ENCODE data around the gene NFS1.
"Not testable (repeated sequence)": the region's sequence is repeated elsewhere in the genome, so short reads cannot be mapped to it uniquely, and the experiment has no call there.

The NFS1 gene
- total RNA-seq = 20.0 to 24.3 (median 21.4) reads per million in 3 experiments

DNA sequence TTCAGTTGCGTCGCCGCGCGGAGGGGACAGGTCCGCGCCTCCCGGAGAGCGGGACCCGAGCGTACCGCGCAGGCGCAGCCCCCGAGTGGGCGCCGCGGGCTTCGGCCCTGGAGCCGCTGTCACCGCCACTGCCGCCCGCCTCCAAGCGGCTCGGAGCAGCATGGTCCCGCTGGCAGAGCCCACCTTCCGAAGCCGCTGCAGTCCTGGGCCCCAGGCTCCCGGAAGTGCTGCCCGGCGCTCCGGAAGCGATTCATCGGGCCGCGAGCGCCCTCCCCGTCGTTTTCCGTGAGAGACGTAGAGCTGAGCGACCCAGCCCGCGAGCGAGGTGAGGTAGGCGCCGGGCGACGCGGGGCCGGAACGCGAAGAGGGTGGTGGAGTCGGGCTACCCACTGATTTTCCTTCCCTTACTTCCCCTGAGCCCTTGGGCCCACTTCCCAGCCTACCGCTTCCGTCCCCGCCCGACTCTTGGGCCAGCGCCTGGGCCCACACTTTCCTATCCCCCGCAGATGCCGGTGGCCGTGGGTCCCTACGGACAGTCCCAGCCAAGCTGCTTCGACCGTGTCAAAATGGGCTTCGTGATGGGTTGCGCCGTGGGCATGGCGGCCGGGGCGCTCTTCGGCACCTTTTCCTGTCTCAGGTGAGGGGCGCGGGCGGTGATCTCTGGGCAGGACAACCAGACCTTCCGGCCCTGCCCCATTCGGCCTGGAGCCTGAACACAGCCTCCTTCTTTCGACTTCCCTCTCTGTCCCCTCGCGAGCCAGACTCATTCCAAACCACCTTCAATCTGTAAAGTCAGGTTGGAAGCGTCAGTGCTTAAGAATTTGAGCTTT lies at the start of gene NFS1, which contains the start of gene ROMO1:
TSS of gene NFS1 (minus strand) at position 226 of the 830 bp plus-strand sequence. CDS start at position 162, 64 bp downstream.
TSS of gene ROMO1 (plus strand) at position 279 of the 830 bp plus-strand sequence. CDS start at position 507, 228 bp downstream.
- DNase-seq = peak; percentile 79

DNA sequence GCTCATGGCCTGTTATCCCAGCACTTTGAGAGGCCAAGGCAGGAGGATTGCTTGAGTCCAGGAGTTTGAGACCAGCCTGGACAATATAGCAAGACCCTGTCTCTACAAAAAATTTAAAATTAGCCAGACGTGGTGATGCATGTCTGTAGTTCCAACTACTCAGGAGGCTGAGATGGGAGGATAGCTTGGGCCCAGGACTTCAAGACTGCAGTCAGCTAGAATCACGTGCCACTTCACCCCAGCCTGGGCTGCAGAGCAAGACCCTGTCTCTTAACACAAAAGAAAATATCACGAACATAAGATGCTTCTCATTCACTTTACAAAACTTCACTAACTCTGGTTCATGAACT lies 45.3 kb upstream of the NFS1 start:
- not testable (repeated sequence) for DNase-seq

DNA sequence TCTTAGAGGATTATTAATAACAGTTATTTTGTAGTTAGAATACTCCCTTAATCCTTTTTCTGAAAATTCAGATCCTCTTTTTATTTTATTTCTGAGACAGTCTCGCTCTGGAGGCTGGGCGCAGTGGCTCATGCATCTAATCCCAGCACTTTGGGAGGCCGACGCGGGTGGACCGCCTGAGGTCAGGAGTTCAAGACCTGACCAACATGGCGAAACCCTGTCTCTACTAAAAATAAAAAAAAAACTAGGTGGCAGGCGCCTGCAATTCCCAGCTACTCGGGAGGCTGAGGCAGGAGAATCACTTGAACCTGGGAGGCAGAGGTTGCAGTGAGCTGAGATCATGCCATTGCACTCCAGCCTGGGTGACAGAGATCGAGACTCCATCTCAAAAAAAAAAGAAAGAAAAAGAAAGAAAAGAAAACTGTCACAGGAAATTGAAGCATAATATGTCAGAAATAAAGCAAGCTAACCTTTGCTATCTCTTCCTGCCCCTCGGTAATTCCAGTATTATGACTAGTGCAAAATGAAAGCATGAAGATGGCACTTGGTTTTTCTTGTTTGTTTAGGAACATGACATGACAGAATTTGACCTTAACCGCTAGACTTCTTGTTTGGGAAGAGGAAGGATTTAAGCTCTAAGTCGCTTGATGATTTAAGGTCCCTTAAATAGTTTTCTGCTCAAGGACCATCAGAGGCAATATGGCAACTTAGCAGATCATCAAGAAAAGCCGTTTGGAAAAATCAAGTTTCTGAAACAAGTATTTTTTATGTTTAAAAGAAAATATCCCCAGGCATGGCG lies 44.7 kb upstream of the NFS1 start:
- DNase-seq = no peak

DNA sequence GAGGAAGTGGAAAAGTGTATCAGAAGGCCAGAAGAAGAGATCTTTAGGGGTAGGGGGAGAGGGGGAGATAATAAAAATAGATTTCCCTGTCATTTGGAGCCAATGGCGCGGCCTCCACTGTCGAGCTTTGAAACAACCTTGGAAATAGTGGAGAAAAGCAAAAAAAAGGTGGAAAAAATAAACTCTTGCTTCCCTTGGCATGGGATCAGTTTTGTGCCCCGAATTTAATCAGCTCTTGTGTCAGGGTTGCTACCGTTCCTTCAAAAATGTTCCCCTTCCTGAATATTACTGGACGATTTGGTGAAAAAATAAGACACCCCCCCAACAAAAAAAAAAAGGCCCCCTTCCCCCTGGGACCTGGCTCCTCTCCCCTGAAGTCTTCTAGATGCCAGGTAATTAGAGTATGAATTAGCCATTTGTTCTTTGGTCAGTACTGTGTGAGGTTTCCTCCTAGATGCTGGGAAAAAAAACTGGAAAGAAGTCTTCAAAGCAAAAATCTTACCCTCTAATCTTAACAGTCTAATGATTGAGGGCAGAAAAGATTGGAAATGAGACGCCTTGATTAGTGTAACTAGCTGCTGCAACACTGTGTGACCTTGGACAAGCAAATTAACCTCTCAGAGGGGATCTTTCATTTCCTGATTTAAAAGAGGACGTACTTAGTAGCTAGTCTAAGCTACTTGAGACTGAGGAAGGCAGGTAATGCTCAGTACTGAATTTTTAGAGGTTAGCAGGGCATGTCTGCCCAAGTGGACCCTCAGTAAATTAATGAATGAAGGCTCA lies 43.8 kb upstream of the NFS1 start:
- peak; percentile 36 for DNase-seq

DNA sequence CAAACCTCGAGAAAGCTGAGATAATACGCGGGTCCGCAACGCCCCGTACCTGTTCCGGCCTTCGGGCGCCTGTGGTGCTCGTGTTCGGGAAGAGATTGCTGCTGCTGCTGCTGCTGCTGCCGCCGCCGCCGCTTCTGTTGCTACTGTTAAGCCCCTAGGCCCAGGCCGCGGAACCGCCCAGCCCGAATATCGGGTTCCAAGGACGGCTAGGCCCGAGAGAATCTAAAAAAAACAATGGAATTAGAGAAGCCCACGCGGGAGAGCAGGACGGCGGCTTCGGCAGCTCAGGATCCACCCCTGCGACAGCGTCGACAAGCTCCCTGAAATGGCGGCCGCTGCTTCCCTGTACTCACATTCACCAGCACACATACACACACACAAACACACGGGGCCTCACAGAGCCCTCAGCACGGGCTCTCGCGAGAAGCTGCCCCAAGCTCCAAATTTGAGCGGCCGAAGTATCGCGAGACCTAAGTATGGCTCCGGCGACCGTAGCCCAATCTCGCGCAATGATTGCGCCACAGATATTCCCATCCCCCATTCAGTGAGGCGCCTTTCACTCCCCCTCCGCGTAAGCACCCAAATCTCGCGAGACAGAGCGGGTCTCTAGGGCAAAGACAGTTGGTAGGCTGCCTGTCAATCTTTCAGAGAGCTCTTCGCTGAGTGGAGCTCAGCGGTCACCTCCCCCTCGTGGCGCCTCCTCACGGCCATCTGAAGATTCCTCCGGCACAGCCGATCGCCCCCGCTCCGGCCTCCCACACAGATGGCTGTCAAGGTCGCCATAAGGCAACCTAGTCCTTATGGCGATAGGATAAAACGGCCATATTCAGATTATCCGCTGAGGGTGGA lies 43.0 kb upstream of the NFS1 start, which contains the start of gene RBM39:
TSS of gene RBM39 (minus strand) at position 369 of the 849 bp plus-strand sequence. CDS start 1,386 bp downstream, outside the sequence.
- DNase-seq = peak; percentile 100

DNA sequence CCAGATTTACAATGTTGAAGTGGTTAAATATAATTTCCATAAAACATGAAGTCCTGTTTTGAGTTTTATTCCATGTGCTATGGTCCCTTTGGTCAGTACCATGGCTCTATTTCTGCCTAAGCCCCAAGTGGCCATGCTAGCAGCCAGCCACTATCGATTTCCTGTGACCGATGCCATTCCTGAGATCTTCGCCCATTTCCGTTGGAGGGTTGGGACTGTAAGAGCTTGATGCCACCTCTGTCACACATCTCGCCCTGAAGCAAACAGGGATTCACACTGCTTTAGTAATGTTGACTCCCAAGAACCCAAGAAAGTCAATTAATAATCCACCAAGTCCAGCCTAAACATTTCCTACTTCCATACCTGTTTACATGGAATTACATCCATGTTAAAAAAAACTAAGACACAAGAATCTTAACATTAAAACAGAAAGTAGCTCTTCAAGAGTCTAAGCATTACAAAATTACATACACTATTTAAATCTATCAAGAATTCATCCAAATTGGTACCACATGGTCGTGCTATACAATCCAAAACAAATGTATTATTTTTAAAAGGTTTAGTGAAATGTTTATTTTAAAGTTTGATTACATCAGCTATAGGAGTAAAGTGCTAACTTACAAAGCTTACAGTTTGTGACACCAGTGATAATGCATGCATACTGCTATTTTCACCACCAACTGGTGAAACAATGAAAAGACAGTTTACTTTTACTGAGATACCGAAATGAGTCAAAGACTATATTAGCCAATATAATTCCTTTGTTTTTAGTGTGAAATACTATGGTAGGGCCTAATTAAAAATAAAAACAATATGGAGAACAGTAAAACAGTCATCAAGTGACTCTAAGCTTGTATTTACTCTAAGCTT lies 40.4 kb upstream of the NFS1 start:
- DNase-seq = no peak

DNA sequence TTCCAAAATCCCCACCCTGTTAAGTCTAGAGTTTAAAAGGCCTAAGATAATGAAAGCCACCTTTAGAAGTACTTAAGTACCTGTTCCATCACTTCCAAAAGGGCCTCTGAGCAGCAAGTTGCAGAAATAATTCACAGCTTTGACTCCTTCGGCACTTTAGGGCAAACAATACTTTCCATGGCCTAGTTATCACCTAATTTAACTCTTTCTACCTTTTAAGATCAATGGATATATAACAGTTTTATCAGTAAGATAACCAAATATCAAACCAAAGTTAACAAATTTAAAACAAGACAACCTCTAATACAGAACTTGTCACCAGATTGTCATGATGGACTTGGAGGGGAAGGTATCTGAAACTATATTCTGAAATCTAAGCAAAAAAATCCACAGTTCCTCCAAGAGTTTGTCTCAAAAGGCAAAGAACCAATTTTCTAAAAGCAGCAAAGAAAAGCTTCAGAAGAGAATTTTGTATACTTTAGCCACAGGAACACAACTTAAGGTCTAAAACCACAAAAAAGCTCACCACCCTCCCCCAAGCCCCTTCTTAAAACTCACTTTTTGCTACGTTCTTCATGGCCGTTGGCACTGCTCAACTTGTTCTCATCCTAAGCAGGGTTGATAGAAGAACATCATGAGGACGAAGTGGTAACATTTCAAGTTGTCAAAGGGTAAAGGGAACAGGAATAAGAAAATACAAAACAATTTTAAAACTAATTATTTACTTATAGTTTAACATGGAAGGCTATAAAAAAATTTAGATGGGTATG lies 39.4 kb upstream of the NFS1 start:
- no peak for DNase-seq

DNA sequence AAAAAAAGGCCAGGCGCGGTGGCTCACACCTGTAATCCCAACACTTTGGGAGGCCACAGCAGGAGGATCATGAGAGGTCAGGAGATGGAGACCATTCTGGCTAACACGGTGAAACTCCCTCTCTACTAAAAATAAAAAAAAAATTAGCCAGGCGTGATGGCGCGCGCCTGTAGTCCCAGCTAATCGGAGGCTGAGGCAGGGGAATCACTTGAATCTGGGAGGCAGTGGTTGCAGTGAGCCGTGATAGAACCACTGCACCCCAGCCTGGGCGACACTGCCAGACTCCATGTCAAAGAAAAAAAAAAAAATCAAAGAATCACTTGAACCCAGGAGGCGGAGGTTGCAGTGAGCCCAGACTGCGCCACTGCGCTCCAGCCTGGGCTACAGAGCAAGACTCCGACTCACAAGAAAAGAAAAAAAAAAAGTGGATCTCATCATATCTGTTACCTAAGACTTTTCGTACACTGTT lies 38.7 kb upstream of the NFS1 start:
- no peak for DNase-seq

DNA sequence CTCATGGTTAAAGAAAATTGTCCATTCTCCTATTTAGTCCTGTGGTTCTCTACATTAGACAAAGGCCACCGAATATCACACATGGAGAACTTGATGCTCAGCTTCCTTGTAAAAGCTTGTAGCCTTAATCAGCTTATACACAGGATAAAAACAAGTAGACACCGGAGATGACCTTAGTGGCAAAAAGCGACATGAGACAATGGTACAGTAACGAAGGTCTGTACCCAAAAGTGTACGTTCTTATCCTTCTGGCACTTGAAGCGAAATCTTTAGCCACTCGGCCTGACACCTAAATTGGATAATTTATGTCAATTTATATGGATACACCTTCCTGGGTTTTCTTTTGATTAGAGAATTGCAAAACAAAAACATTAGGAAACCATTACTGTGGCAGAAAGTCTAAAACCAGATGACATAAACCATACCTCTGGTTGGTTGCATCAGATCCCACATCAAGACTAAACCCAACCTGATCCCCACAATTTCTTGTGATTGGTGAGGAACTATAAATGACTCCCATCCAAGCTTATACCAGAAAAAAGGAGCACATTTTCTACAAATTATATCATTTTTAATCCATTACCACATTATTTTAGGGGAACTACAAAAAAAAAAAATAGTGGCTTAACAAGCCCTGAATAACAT lies 36.8 kb upstream of the NFS1 start:
- DNase-seq = no peak

DNA sequence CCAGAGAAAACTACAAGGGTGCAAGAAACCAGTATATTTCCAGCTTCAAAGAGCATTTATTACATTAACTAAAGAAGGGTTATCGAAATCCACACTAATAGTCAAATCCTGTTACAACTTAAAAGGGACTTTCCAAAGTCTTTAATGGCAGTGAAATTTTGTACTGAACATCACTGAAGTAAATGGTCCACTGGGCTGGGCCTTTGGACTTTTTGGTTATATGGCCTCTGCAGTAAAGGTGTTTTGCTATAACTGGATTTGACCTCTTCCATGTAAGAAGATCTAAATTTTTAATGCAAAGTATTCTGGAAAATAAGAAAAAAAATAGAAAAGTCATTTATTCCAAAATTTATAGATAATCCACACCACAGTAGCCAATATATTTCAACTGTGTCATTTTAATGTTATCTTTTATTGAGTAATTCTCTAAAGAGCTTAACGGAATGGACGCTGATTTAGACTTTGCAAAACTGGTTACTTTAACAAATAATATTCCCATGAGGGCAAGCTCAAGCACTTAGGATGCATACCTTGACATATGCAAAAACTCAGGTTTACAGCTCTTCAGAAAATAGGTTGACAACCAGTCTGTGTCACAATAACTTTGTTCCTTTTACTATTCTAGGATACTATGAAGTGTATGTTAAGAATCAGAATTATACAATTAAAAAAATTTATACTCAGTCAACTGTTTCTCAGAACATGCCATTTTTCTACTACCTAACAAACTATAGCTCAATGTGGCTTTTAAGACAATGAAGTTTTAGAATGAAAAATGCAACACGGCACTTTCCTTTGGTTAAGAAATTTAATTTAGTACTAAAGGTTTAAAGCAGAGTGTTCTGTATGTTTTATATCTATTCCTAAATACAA lies 35.9 kb upstream of the NFS1 start:
- no peak for DNase-seq

DNA sequence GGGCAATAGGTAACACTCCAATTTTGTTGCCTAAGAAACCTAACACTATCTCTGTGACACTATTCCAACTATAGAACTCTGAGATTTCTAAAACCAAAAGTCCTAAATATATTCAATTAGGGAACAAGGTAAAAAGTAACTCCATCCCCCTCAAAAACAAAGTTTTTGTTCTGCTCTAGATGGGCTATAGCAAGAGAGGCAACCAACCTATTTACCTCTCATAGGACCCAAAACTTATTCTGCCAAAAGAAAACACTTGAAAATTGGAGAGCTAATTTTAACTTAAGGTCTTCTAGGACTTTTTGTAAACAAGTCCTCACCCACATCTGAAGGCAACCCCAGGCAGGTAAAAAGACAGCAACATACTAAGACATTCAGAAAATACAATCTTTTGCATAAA lies 35.2 kb upstream of the NFS1 start:
- DNase-seq = no peak

DNA sequence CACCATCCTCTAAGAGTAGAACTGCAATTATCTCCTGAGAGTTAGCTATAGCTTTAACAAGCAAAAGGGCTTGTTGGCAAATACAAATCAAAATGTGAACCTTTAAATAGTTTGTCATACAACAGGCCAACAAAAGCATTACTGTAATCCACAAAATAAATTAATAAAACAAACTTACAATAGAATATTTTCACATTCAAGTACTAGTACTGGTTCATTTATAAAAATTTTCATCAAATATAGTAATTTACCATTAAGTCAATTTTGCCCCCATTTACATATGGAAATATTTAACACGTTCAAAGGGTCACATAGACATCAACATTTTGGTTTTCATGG lies 33.5 kb upstream of the NFS1 start:
- DNase-seq = no peak

DNA sequence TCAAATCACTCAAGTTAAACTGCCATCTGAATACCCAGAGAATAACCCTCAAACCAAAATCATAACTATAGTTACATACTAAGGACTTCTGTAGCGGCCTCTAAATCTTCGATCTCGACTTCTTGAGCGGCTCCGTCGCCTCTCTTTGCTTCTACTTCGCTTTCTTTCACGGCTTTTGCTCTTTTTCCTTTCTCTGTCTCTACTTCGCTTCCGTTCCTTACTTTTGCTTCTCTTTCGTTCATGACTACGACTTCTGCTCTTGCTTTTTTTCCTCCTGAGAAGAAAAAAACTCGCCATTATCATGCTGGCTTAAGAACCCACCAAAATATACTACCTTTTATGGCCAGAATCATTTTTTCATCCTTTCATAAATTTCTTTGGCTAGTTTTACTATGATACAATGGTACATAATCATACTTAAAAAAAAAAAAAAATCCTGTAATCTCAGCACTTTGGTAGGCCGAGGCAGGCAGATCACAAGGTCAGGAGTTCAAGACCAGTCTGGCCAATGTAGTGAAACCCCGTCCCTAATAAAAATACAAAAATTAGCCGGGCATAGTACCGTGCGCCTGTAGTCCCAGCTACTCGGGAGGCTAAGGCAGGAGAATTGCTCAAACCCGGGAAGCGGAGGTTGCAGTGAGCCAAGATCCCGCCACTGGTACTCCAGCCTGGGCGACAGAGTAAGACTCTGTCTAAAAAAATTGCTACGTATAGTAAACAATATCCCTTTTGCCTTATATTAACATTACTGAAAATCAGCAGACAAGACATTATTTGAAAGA lies 32.9 kb upstream of the NFS1 start:
- no peak for DNase-seq

DNA sequence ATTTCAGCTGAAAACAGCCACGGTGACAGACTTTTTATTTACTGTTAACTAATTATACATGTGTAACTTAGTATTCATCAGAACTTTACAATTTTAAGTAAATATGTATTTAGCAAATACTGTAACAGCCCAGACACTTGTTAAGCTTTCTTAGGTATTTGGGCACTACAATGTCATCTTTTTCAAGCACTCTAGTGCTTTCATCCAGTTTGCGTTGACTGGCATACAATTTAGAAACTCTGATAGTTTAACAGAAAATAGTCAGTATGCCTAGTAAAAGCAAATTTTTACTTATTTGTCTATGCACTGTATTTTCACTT lies 32.3 kb upstream of the NFS1 start:
- no peak for DNase-seq

DNA sequence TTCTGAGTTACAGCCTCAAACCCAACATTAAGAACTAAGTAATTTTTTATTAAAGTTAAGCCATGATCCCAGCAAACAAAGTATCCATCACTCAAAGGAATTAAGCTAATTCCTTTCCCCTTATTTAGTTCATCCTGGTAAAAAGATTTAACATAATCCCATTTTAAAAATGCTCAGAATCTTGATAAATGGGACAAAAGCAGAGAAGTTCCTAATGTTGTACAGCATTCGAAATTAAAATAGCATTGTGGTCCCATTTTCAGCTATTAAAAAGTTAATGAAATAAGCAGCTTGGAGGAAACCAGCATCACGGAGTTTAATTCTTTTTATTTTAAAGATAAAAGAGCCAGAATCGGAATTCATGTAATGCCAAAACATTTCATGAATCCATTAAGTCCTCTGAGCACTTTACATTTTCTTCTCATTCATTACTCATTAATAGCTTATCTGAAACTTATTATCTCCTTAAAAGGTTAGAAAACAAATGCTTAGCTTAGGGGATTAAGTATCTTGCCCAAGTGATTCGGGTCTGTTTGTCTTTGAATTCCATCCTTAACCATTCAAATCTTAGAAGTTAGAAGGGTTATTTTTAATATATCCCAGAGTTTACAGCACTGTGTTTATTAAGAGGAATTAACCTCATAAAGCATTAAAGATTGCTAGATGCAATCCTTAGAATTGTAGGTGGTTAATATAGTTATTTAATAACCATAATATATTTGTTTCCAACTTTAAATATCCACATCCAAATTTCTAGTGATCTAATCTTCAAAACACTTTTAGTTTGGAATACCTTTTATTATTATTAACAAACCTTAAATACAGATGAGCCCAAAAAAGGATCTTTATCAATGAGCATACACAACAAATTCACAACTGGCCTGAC lies 31.7 kb upstream of the NFS1 start:
- DNase-seq = no peak

DNA sequence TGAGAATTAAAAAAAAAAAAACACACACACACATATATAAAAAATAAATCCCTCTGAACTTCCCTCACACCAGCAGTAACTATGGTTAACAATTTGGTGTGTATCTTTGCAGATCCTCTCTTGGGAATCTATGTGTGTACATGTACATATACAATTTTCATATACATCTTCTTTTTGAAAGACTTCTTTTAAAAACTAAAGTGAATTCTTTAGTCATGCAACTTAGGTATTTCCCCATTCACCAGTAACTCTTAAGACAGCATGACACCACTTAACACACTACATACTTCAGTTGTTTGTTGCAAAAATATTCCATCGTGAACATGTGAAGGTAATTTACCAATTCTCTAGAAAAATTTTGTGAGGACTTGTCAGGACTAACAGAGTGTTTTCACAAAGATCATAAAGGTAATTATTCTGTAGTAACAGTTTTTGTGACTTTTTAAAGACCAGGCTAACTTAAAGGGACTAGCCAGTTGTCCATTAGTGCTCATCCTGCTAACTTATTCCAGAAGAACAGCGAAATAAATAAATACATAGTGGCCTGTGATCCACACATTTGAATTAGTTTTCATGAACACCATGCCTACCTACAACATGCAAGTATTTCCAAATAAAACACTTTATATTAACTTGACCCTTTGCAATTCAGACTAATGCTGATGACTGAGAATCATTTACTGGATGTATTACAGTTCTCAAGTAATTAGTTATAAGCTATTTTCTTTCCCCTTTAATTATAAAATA lies 30.9 kb upstream of the NFS1 start:
- no peak for DNase-seq
